Transverse colon (tissue), 4 donors: ENCODE results near the gene LUZP2.

ENCODE experiments used
- EP300 ChIP-seq: sonication (generic); formaldehyde crosslinking; IDR thresholded peaks from one replicate; pipeline ENCODE4 v1.6.1; 2017; ENCODE audit warnings: antibody characterized with exemption, low read depth
- POLR2AphosphoS5 ChIP-seq, 3 donors: sonication (generic); formaldehyde crosslinking; IDR thresholded peaks; one replicate each; pipeline ENCODE4 v1.6.1; 2016; ENCODE audit warnings: antibody characterized with exemption in 3 of 3
- TF ChIP-seq, protein P1 (sequence below), 5 experiments: fragments of 200-600 bp in 3 of 5; fragments of 450-650 bp in 2 of 5; sonication (generic) in 3 of 5; IDR thresholded peaks; 1 replicate in 2 of 5; 2 replicates in 3 of 5; pipeline ENCODE4 v1.5.1; 2016 to 2017; ENCODE audit warnings: antibody characterized with exemption in 5 of 5, inconsistent platforms in 3 of 5, mild to moderate bottlenecking in 2 of 5, moderate library complexity in 1 of 5

DNA sequence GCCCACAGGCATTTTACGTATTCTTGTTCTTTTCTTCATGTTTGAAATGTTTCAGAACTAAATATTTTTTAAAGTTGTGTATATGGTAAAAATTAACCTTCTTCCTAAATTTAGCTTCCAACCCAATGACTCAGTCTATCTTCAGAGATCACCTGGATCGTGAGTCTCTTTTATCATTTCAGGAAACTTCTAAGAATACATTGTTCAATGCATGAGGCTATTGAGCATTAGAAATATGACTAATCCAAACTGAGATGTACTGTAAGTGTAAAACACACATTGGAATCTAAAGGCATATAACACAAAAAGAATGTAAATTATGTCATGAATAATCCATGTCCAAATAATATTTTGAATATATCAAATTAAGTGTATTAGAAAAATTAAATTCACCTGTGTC, 265.2 kb downstream of the LUZP2 start:
- TF ChIP-seq, protein P1, sequence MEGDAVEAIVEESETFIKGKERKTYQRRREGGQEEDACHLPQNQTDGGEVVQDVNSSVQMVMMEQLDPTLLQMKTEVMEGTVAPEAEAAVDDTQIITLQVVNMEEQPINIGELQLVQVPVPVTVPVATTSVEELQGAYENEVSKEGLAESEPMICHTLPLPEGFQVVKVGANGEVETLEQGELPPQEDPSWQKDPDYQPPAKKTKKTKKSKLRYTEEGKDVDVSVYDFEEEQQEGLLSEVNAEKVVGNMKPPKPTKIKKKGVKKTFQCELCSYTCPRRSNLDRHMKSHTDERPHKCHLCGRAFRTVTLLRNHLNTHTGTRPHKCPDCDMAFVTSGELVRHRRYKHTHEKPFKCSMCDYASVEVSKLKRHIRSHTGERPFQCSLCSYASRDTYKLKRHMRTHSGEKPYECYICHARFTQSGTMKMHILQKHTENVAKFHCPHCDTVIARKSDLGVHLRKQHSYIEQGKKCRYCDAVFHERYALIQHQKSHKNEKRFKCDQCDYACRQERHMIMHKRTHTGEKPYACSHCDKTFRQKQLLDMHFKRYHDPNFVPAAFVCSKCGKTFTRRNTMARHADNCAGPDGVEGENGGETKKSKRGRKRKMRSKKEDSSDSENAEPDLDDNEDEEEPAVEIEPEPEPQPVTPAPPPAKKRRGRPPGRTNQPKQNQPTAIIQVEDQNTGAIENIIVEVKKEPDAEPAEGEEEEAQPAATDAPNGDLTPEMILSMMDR (IDR thresholded peaks at IDR 0.05), result no peak
- TF ChIP-seq EP300 (no peak), POLR2AphosphoS5 (IDR thresholded peaks at IDR 0.05) (no peak)
